Stimulated activated CD8-positive, alpha-beta memory T cell treated with anti-CD3 and anti-CD28 coated beads, Interleukin-7, amount 100 ng/mL, for 4 hours (primary cell): Measurements from ENCODE around the gene TRIM72.
"Not testable (repeated sequence)": the region's sequence is repeated elsewhere in the genome, so short reads cannot be mapped to it uniquely, and the experiment has no call there.

Experiments
- DNase-seq, 2 donors: peaks; one replicate each; pipeline ENCODE4 v3.0.0-alpha.2; 2020; ENCODE audit warnings: low read depth in 2 of 2

The TRIM72 gene

DNA sequence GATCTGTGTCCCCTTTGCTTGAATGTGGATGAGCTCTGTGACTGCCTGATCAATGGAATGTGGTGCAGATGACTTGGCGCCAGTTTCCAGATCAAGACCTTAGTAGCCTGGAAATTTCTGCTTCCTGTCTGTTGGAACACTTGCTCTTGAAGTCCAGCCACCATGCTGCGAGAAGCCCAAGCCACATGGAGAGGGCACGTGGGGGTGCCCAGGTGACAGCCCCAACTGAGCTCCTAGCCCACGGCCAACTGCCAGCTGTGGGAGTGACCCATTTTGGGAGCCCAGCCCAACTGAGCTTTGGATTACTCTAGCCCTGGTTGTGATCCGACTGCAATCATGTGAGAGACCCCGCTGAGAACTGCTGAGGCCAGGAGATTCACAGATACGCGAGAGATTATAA, 42.5 kb downstream of the TRIM72 start:
- DNase-seq: no peak

- no peak for DNase-seq
Observed at GRCh38 chr16:31258366-31258765, 44.4 kb downstream of the TRIM72 start.

DNA sequence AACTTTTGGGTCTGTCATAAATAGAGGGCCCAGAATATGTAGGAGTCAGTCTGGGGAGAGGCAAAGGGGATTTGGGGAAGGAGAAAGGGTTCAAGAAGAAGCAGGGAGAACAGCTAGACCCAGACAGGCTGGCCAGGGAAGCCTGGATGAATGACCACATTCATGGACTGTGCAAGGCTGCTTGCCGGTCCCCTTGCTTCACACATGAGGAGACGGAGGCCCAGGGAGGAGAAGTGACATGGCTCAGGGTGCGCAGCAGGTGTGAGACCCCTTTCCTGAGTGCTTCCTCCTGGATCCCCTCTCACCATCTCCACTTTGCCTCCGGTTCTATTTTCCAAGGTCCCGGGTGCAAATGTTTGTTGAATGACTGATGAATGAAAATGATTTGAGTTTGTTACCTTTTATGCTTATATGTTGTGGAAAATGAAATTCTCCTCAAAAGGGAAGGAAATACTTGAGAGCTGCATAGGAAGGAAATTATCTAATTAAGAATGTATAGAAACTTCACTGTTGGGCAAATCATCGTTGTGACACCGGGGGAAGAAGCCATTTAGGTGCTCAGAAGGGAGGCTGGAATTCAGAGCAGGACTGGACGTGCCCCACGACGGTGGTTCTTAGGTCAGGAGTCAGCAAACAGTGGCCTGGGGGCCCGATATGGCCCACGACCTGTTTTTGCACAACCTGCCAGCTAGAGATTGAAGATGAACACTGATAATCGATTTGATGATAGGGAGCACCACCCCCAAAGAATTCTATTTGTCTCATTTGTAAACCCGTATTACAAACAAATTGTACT, 46.4 kb downstream of the TRIM72 start:
- DNase-seq: no peak

DNA sequence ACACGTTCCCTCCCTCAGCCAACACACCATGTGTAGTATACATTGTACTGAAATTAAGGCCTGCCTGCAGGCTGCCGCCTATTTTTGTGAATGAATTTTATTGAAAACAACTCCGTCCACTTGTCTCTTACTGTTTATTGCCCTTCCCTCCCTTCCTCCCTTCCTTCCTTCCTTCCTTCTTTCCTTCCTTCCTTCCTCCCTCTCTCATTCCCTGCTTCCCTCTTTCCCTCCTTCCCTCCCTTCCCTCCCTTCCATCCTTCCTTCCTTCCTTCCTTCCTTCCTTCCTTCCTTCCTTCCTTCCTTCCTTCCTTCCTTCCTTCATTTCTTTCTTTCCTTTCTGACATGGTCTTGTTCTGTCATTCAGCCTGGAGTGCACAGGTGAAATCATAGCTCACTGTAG, 48.2 kb downstream of the TRIM72 start:
- no peak for DNase-seq

DNA sequence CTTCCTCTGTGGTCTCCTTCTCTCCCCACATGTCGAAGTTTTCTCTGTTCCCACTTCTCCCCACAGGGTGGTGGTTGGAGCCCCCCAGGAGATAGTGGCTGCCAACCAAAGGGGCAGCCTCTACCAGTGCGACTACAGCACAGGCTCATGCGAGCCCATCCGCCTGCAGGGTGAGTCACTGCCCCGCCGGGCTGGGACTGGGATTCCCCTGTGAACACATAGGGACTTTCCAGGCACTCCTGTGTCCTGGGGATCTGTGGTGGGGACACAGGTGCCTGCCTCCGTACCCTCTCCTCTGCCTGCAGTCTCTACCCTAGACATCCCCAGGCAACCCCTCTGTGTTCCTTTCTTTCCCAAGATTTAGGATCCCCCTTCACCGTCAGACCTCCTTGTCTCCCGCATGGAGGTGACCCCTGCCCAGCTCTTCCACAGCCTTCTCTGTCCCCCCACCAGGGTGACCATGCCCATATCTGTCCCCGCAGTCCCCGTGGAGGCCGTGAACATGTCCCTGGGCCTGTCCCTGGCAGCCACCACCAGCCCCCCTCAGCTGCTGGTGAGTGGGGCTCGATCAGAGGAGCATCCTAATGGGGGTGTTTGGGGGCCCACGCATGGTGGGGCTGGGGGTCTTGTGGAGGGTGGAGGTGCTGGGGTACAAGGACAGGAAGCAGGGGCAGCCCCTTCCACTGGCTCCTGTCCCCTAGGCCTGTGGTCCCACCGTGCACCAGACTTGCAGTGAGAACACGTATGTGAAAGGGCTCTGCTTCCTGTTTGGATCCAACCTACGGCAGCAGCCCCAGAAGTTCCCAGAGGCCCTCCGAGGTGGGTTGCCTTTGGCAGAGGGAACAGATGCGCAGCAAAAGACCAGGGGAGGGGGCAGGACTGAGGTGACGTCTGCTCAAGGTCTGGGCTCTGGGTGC, 51.7 kb downstream of the TRIM72 start:
- DNase-seq: peak; percentile 64 to 70

DNA sequence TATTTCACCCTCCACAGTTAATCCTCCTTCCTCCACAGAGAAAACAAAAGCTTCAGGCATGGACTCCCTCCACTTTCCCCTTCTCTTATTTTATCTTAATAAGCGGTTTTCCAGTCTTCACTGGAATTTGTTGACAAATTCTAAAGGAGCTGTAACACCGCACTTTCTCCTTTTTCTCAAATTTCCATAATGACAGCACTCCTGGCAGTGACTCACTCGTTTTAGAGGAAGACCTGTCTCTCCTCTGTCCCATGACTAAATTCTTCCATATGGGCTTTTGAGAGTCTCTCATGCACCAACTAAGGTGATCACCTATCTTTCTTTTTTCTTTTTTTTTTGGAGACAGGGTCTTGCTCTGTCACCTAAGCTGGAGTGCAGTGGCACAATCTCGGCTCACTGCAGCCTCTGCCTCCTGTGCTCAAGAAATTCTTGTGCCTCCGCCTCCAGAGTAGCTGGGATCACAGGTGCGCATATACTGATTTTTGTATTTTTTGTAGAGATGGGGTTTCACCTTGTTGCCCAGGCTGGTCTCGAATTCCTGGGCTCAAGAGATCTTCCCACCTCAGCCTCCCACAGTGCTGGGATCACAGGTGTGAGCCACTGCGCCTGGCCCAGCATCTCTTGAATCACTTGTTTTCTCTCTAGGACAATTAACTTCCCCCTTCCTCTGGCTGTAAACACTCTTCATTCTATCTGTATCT, 53.6 kb downstream of the TRIM72 start:
- DNase-seq: no peak

DNA sequence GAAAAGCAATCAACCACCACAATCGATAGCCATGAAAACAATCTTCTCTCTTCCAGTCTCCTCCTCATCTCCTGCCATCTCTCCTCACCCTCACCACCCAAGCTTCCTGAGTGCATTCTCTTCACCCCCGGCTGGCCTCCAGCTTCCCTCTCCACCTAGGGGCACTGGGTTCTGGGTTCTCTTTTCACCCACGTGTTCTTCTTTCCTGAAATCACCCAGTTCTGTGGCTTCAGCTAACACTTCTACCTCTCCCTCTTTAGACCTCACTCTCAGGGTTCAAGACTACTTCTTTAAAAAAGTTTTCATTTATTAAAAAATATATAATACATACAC, 54.1 kb downstream of the TRIM72 start:
- DNase-seq: no peak

- DNase-seq: no peak
Observed at GRCh38 chr16:31268891-31269290, 55.0 kb downstream of the TRIM72 start.

DNA sequence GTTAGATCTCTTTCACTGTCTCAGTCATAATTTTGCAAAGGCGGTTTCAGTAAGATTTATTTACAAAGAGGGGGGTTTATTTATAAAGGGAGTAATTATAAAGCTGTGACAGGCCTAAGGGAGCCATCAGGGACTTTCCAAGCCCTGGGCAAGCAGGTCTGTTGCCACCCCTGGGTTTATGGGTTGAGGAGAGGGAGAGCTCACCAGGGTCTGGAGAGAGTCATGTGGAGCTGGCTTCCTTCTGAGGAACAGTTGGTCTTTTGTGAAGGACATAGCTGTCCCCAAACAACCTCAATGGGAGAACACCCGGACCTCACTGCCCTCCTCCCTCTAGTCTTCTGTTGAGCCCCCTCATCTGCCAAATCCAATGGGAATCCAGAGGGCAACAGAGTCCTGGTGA, 55.6 kb downstream of the TRIM72 start:
- no peak for DNase-seq

GRCh38 chr16:31269973-31270372, 56.1 kb downstream of the TRIM72 start:
- DNase-seq: not testable (repeated sequence)

DNA sequence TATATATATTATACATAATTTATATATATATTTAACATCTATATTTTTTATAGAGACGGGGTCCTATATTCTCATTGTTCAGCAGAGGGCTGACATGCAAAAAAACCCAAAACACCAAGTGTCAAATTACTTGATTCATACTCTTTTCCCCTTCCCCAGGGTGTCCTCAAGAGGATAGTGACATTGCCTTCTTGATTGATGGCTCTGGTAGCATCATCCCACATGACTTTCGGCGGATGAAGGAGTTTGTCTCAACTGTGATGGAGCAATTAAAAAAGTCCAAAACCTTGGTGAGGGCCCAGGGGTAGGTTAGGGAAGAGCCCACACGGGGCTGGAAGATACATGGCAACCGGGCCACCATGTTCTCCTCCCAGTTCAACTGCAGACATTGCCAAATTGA, 56.9 kb downstream of the TRIM72 start:
- DNase-seq: no peak

DNA sequence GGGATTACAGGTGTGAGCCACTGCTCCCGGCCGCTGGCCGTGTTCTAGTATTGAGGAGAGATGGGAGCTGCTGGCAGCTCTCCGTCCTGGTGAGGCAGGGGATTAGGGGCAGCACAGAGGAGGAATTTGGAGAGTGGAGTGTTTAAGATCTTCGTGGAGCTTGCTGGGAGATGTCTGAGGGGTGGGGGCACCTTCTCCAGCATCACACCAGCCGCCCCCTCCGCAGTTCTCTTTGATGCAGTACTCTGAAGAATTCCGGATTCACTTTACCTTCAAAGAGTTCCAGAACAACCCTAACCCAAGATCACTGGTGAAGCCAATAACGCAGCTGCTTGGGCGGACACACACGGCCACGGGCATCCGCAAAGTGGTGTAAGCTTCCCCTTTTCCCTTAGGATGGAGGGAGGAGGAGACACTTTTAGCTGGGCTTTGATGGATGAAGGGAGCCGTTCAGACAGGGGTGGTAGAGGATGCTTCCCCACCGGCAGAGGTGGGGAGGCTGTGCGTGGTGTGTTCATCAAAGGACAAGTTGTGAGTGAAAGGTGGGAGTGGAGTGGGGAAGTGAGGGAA, 57.8 kb downstream of the TRIM72 start:
- DNase-seq: no peak

DNA sequence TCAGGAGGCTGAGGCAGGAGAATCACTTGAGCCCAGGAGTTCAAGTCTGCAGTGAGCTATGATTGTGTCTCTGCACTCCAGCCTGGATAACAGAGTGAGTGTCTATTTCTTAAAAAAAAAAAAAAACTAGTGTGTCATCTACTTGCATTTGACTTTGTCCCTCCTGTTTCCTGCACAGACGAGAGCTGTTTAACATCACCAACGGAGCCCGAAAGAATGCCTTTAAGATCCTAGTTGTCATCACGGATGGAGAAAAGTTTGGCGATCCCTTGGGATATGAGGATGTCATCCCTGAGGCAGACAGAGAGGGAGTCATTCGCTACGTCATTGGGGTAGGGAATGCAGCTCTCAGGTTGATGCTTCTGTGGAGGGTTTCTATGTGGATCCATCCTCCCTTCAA, 59.3 kb downstream of the TRIM72 start:
- DNase-seq: no peak

DNA sequence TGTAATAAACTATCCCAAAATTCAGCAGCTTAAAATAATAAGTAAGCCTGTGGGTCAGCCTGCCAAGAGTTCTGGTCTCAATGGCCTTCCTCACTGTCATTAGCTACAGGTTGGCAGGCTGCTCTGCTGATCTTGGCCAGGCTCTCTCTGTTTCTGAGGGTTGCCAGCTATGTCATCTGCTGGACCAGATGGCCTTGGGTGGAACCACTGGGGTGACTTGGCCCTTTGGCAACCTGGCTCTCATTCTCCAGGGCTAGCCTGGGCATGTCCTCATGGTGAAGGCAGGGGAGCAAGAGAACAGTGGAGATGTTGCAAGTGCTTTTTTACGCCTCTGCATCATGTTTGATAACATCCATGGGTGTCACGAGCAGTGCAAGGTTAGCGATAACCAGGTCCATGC, 59.8 kb downstream of the TRIM72 start:
- no peak for DNase-seq

- DNase-seq: no peak
Observed at GRCh38 chr16:31274831-31275816, 61.2 kb downstream of the TRIM72 start.

- no peak for DNase-seq
Observed at GRCh38 chr16:31276600-31276999, 62.7 kb downstream of the TRIM72 start.

- DNase-seq: no peak
Observed at GRCh38 chr16:31277659-31278260, 63.8 kb downstream of the TRIM72 start.

- not testable (repeated sequence) for DNase-seq
Observed at GRCh38 chr16:31278853-31279252, 64.9 kb downstream of the TRIM72 start.
